H4 (cell line): ENCODE measurements around the gene MKRN3. TPM values are rescaled to one million over a fixed set of nuclear protein-coding genes. Genes with fewer than 3 reads are reported as not detected.
"Not testable (repeated sequence)": the region's sequence is repeated elsewhere in the genome, so short reads cannot be mapped to it uniquely, and the experiment has no call there.

Source experiments
- DNase-seq: peaks from one replicate; pipeline ENCODE4 v3.0.0-alpha.2; 2015; ENCODE audit warnings: low spot score
- total RNA-seq: library from RNA; depleted of rRNA; stranded (reverse); fragments of >200 nt; shearing (Covaris generic); gene quantifications from 2 replicates; pipeline ENCODE4 v1.2.3, GENCODE V29; 2014; rRNA removed

MKRN3 gene
- total RNA-seq, 1 experiment from 2014 or later = 5.6 TPM

- no peak for DNase-seq
Measured at GRCh38 chr15:23588268-23588667, 22.8 kb downstream of the MKRN3 start.

DNA sequence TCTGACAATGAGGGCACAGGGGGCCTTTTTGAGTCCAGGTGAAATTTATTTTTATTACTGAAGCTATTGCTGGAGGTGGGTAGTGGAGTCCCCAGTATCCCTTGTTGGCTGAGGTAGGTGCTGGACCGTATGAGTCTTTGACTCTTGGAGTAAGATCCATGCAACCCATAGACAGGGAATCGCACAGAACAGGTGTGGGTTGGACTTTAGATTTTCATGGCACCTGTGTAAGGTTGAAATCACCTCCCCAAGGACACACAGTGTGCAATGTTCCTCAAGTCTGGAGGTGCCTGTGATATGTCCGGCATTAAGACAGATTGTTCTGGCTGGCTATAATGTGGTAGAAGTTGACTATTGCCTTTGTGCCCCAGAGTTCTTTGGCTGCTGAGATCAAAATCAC lies 23.5 kb downstream of the MKRN3 start:
- DNase-seq = no peak

- DNase-seq = no peak
Measured at GRCh38 chr15:23594252-23594770, 28.8 kb downstream of the MKRN3 start.

GRCh38 chr15:23595368-23595767 lies 29.9 kb downstream of the MKRN3 start:
- DNase-seq = no peak

- DNase-seq = no peak
Measured at GRCh38 chr15:23596736-23597135, 31.3 kb downstream of the MKRN3 start.

DNA sequence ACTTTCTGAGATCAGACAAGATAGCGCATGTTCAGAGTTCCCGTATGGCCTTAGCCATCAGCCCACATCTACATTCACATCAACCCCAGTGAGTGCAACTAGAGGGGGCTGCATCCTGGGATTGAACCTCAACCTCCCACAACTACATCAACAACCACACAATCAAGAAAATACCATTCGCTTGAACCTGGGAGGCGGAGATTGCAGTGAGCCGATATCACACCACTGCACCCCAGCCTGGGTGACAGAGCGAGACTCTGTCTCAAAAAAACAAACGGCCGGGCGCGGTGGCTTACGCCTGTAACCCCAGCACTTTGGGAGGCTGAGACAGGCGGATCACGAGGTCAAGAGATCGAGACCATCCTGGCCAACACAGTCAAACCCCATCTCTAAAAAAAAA lies 31.8 kb downstream of the MKRN3 start:
- not testable (repeated sequence) for DNase-seq

GRCh38 chr15:23599053-23599452 lies 33.6 kb downstream of the MKRN3 start:
- no peak for DNase-seq

- no peak for DNase-seq
Measured at GRCh38 chr15:23602124-23602523, 36.6 kb downstream of the MKRN3 start.

DNA sequence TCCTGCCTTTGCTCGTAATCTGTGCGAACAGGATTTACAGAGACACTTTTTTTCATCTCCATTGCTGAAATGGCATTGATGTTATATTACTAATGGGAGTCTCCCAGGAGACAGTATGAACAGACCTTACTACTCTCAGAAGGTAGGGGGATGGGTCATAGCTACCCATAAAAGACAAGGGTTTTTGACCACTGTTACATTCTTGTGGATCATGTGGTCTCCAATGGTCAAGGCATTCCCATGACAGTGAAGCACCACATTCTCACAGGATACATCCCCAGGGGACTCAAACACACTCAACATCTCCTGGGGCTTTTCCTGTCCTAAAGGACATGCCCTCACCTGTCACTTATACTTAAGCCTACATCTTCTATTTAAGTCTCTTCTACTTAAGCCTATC lies 40.8 kb downstream of the MKRN3 start:
- DNase-seq = no peak

DNA sequence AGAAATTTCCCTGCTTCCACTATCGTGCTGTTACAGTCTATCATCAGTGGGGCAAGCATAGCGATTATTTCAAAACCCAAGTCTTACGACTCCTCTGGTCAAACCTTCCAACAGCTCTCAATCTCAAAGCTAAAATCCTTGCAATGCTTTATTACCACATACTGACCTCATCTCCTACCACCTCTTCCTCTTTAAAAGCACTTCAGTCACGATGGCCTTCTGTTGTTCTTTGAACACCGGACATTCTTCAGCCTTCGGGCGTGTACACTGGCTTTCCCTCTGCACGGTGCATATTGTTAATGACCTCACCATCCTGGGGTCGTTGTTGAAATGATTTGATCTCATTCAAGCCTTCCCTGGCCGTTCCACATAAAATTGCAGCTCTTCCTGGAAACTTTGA lies 51.1 kb downstream of the MKRN3 start:
- no peak for DNase-seq

Other genes starting within 250 kb of the MKRN3 start
- not detected in 2 replicates for gene GOLGA6L26, start 231.5 kb upstream of the MKRN3 start, total RNA-seq
- gene GOLGA8S, start 210.9 kb upstream of the MKRN3 start, total RNA-seq = not detected in 2 replicates
- gene GOLGA6L2, start 118.4 kb upstream of the MKRN3 start, total RNA-seq = not detected in 2 replicates
- 0.27 TPM in 1 of 2 replicates, not detected in the other for gene MAGEL2, start 82.2 kb downstream of the MKRN3 start, total RNA-seq
- gene NDN, start 121.6 kb downstream of the MKRN3 start, total RNA-seq = 0.33 and 1.3 TPM in 2 replicates